ENCODE results near the gene SLC26A6.

- no peak for TF ChIP-seq CTCF (IDR thresholded peaks at IDR 0.05 in 2 of 3, conservative IDR thresholded peaks at IDR 0.05 in 1 of 3; ENCODE audit: control insufficient read depth in 2 of 3, extremely low read depth in 1 of 3, insufficient read depth in 1 of 3, low read depth in 3 of 3, low read length in 3 of 3)
- TF ChIP-seq BMI1 (IDR thresholded peaks at IDR 0.05; ENCODE audit: borderline replicate concordance): no peak
- TF ChIP-seq POLR2A (IDR thresholded peaks at IDR 0.05; ENCODE audit: low read depth, low read length): no peak
- no peak for TF ChIP-seq ETV6 (conservative IDR thresholded peaks at IDR 0.05 in 1 of 2, IDR thresholded peaks at IDR 0.05 in 1 of 2; ENCODE audit: borderline replicate concordance in 1 of 2, low read depth in 1 of 2)
- no peak for TF ChIP-seq RFX5 (IDR thresholded peaks at IDR 0.05; ENCODE audit: low read depth, low read length)
- no peak for TF ChIP-seq BHLHE40 (IDR thresholded peaks at IDR 0.05; ENCODE audit: borderline replicate concordance in 1 of 2, low read depth in 2 of 2, low read length in 1 of 2)
- TF ChIP-seq POLR2AphosphoS2 (IDR thresholded peaks at IDR 0.05; ENCODE audit: low read depth, low read length): no peak
- TF ChIP-seq RAD21 (IDR thresholded peaks at IDR 0.05; ENCODE audit: insufficient read depth, low read depth, low read length): no peak
- TF ChIP-seq CREM (IDR thresholded peaks at IDR 0.05; ENCODE audit: low read depth): no peak
- TF ChIP-seq EZH2 (IDR thresholded peaks at IDR 0.05; ENCODE audit: borderline replicate concordance, control insufficient read depth, low read depth, low read length): no peak
- TF ChIP-seq ZBTB40 (IDR thresholded peaks at IDR 0.05; ENCODE audit: borderline replicate concordance): no peak
These were observed 4.4 kb downstream of the SLC26A6 start for GRCh38 chr3:48630833-48631232.
